Astrocyte of the spinal cord (primary cell): ENCODE results near the gene CCIN.
"Not testable (repeated sequence)": the region's sequence is repeated elsewhere in the genome, so short reads cannot be mapped to it uniquely, and the experiment has no call there.

Source experiments
- DNase-seq: peaks from one replicate; pipeline ENCODE4 v3.0.0; 2011; ENCODE audit warnings: low read depth, low spot score
- H3K4me3 ChIP-seq: 2 replicates; pipeline ENCODE4 v1.5.1; 2011; ENCODE audit warnings: low read depth, mild to moderate bottlenecking, low read length, moderate library complexity
- in situ Hi-C: cut with HindIII; loops from 2 replicates; pipeline ENCODE4 v1.10.0; 2017; ENCODE audit warnings: low sequenced_read_pairs
- TF ChIP-seq, protein P1 (sequence below): IDR thresholded peaks from 2 replicates; pipeline ENCODE4 v1.5.1; 2012; ENCODE audit warnings: low read depth, mild to moderate bottlenecking, low read length, inconsistent platforms

CCIN gene

DNA sequence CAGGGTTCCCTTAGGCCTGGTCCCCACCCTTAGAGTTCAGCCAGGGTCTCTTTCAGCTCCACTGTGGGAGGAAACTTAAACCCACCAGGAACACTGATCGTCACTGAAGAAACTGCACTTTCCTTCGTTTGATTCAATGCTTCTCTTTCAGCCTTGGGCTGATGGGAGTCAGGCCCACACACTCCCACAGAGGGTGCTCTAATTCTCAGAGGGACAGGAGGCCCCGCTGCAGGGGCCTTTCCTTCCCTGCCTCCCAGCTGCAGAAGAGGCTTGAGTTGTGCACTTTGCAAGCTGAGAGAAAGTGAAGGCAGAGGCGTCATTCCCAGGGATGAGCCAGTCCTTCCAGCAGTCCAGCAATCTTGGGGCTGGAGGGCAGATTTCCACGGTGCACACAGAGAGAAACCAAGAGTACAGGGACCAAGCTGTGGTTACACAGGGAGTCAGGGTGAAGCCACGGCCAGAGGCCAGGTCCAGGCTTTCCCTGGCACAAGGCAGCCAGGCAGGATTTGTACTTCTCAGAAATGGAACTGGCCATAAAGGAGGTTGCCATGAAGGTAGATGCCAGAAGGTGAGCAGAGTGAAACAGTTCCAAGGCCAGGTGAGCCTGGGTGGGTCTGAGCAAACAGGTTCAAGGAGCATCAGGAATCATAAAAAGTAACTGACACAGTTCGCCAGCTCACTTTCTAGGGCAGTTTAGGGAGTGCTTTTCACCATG, 43.0 kb upstream of the CCIN start:
- H3K4me3 ChIP-seq = no peak overlapping the region
- no peak for DNase-seq
- in situ Hi-C loops = no loop called here
- TF ChIP-seq, protein P1, sequence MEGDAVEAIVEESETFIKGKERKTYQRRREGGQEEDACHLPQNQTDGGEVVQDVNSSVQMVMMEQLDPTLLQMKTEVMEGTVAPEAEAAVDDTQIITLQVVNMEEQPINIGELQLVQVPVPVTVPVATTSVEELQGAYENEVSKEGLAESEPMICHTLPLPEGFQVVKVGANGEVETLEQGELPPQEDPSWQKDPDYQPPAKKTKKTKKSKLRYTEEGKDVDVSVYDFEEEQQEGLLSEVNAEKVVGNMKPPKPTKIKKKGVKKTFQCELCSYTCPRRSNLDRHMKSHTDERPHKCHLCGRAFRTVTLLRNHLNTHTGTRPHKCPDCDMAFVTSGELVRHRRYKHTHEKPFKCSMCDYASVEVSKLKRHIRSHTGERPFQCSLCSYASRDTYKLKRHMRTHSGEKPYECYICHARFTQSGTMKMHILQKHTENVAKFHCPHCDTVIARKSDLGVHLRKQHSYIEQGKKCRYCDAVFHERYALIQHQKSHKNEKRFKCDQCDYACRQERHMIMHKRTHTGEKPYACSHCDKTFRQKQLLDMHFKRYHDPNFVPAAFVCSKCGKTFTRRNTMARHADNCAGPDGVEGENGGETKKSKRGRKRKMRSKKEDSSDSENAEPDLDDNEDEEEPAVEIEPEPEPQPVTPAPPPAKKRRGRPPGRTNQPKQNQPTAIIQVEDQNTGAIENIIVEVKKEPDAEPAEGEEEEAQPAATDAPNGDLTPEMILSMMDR = no peak

DNA sequence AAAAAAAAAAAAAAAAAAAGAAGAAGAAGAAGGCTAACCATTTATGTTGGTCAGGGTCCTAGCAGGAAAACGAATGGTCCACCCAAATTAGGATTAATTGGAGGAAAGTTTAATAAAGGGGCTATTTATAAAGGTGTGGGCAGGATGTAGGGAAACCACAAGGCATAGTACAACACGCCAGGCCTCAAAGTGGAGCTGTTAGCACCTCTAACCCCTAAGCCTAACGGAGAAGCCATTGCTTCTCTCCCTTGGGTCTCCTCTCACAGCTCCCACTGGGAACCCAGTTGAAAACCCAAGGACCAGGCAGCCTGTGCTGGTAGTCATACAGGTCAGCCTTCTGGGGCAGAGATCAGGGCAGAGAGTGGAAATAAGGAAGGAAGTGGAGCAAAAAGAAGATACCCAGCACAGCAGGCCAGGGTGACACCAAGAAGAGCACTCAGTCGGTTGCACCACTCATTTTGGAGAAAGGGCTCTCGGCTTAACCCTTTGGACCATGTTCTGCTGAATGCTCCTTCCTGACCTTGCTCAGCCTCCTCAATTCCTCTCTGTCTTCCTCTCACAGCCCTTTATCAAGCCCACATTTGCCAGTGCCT, 41.4 kb upstream of the CCIN start:
- H3K4me3 ChIP-seq = no peak overlapping the region
- in situ Hi-C loops = no loop called here
- TF ChIP-seq, protein P1 = no peak
- no peak for DNase-seq

DNA sequence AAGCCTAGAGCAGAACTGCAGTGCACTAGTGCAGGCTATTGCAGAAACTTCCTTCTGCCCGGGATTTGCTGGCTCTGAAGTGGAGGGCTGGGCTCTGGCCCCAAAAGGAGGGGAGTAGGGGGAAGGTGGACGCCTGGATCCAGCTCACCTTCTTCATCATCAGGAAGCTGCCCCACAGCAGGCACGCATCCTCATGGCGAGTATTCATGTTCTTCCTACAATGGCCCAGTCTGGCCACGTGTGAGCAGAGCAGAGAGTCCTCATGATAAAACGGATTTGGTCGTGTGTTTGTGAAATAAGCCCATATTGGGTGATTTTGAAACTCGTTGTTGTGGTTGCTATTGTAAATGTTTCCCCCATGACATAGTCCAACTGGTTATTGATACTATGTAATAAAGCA, 40.8 kb upstream of the CCIN start:
- TF ChIP-seq, protein P1 = no peak
- no peak overlapping the region for H3K4me3 ChIP-seq
- in situ Hi-C loops = no loop called here
- no peak for DNase-seq

DNA sequence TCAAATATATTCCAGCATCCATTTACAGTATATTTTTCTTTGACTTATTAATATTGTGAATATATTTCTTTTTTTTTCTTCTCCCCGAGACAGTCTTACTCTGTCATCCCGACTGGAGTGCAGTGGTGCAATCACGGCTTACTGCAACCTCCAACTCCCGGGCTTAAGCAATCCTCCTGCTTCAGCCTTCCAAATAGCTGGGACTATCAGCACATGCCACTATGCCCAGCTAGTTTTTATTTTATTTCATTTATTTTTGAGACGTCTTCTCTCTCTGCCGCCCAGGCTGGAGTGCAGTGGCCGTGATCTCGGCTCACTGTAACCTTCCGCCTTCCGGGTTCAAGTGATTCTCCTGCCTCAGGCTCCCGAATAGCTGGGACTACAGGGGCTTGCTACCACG, 40.0 kb upstream of the CCIN start:
- DNase-seq = no peak
- in situ Hi-C loops = no loop called here
- no peak overlapping the region for H3K4me3 ChIP-seq
- TF ChIP-seq, protein P1 = no peak

DNA sequence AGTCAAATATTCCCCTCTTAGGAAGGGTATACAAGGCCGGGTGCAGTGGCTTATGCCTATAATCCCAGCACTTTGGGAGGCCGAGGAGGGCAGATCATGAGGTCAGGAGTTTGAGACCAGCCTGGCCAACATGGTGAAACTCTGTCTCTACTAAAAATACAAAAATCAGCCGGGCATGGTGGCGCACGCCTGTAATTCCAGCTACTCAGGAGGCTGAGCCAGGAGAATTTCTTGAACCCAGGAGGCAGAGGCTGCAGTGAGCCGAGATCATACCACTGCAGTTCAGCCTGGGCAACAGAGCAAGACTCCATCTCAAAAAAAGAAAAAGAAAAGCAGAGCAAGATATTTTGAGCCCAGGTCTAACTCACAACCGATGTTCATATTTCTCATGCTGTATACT, 37.5 kb upstream of the CCIN start:
- in situ Hi-C loops, DNase-seq, H3K4me3 ChIP-seq: not testable (repeated sequence)

DNA sequence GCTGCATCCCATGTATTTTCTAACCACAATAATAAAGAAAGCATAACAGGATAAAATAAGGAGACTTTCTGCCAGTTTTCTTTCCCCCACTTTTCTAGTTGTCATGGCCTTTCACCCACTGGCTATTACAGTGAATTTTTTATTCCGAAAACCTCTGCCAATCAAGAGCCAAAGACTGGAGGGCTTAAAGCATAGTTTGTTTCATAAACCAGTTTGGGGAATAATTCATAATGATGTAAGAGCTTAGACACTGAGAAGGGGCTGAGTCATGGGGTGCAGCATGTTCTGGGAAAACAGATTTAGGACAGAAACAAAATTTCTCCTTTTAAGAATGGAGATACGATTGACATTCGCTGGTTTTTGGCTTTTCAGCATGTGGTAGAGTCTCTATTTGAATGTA, 37.1 kb upstream of the CCIN start:
- in situ Hi-C loops = no loop called here
- no peak for DNase-seq
- H3K4me3 ChIP-seq = no peak overlapping the region
- TF ChIP-seq, protein P1 = no peak

DNA sequence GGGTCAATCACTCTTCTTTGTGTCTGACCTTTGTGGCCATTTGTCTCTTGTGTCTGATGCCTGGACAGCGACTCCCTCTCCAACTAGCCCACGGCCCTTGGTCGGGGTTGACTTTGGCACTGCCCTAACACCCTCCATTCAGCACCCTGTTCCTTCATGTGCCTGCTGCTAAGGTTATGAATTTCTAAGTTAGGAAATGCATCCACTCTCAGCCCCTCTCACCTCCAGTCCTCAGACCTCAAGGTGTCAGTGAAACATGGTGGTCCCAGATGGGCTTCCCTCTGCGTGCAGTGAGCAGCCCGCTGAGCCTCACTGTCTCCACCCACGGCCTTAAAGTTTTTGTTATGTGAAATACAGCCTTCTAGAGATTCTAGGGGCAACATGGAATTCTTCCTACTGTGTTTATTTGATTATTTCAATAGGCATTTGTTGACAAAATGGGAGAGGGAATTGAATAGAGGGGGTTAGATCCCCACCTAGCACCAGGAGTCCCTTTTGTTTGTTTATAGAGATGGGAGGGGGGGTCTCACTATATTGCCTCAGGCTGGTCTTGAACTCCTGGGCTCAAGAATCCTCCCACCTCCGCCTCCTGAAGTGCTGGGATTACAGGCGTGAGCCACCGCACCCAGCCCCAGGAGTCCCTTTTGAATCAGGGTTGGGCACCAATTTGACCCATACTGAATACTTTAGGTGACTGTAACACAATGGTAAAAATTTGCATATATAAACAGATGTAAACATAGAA, 34.3 kb upstream of the CCIN start:
- in situ Hi-C loops = no loop called here
- DNase-seq = no peak
- TF ChIP-seq, protein P1 = no peak
- no peak overlapping the region for H3K4me3 ChIP-seq
